Umbilical cord (tissue), 2 donors: Measurements from ENCODE around the gene PTH2. TPM values are rescaled to one million over a fixed set of nuclear protein-coding genes. Genes with fewer than 3 reads are reported as not detected.
"Not testable (repeated sequence)": the region's sequence is repeated elsewhere in the genome, so short reads cannot be mapped to it uniquely, and the experiment has no call there.

Source experiments
- DNase-seq: peaks from one replicate; pipeline ENCODE4 v3.0.0-alpha.2; 2015; ENCODE audit warnings: low spot score
- total RNA-seq: library from RNA; depleted of rRNA; stranded (reverse); fragments of >200 nt; gene quantifications from one replicate; pipeline ENCODE4 v1.2.3, GENCODE V29; 2014; ENCODE audit warnings: low replicate concordance; ENCODE audit not compliant: insufficient read depth

The PTH2 gene
- total RNA-seq, 1 donor from 2014 or later: not detected

DNA sequence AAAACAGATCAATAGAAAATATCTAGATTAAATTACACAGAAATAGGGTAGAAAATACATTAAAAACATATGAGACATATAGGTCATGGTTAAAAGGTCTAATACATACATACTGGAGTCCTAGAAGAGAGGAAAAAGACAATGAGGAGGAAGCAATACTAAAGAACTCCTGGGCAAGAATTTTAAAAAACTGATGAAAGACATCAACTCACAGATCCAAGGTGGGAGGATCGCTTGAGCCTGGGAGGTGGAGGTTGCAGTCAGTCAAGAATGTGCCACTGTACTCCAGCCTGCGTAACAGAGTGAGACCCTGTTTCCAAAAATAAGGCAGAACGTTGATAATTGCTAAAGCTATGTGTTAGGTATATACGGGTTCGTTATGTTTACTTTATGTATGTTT lies 40.6 kb downstream of the PTH2 start:
- DNase-seq: no peak

DNA sequence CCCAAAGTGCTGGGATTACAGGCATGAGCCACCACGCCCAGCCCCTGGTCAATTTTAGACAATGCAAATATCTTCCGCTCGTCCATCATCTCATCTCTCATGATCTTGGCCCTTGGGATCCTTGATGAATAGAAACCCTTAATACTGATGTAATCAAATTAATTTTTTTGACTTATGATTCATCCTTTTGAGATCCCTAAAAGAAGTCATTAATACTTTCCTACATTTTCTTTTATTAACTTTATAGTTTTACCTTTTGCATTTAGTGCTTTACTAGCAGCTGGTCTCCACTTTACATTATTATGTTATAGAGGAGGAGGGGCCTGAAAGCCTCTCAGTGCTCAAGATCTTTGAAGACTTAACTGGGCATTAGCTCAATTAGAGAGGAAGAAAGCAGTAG lies 42.9 kb downstream of the PTH2 start:
- no peak for DNase-seq

GRCh38 chr19:49378512-49378911 lies 44.7 kb downstream of the PTH2 start:
- no peak for DNase-seq

- DNase-seq: no peak
Observed at GRCh38 chr19:49374665-49375434, 48.4 kb downstream of the PTH2 start.

DNA sequence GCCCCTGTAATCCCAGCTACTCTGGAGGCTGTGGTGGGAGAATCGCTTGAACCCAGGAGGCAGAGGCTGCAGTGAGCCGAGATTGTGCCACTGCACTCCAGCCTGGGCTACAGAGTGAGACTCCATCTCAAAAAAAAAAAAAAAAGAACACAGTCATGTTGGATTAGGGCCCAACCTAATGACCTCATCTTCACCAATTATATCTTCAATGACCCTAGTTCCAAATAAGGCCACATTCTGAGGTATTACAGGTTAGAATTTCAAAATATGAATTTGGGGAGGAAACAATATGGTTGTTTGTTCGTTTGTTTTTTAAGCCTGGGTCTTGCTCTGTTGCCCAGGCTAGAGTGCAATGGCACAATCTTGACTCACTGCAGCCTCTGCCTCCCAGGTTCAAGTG lies 50.1 kb downstream of the PTH2 start:
- DNase-seq: not testable (repeated sequence)

Other genes starting within 250 kb of the PTH2 start
- 3.6 TPM for gene SLC6A16, start 98.2 kb downstream of the PTH2 start, total RNA-seq
- gene CD37, start 88.0 kb downstream of the PTH2 start, total RNA-seq: 0.96 TPM
- gene TEAD2, start 61.0 kb downstream of the PTH2 start, total RNA-seq: 25.5 TPM
- not detected for gene DKKL1, start 59.6 kb downstream of the PTH2 start, total RNA-seq
- 1.7 TPM for gene KASH5, start 35.2 kb downstream of the PTH2 start, total RNA-seq
- gene GFY, start 1.9 kb upstream of the PTH2 start, total RNA-seq: not detected
- 0.72 TPM for gene SLC17A7, start 18.1 kb upstream of the PTH2 start, total RNA-seq
- 61.9 TPM for gene PIH1D1, start 28.4 kb upstream of the PTH2 start, total RNA-seq
- gene ALDH16A1, start 29.8 kb upstream of the PTH2 start, total RNA-seq: 18.3 TPM
- 1.9 TPM for gene FLT3LG, start 50.8 kb upstream of the PTH2 start, total RNA-seq
- 1,894 TPM for gene RPL13A, start 64.2 kb upstream of the PTH2 start, total RNA-seq
- gene RPS11, start 73.0 kb upstream of the PTH2 start, total RNA-seq: 4,623 TPM
- gene FCGRT, start 89.2 kb upstream of the PTH2 start, total RNA-seq: 121 TPM
- gene RCN3, start 104.6 kb upstream of the PTH2 start, total RNA-seq: 136 TPM
- gene NOSIP, start 157.1 kb upstream of the PTH2 start, total RNA-seq: 52.0 TPM
- gene PRRG2, start 157.9 kb upstream of the PTH2 start, total RNA-seq: not detected
- gene PRR12, start 167.7 kb upstream of the PTH2 start, total RNA-seq: 1.9 TPM
- 43.6 TPM for gene RRAS, start 216.7 kb upstream of the PTH2 start, total RNA-seq
- gene SCAF1, start 218.8 kb upstream of the PTH2 start, total RNA-seq: 7.9 TPM
- gene IRF3, start 242.4 kb upstream of the PTH2 start, total RNA-seq: 102 TPM
- gene BCL2L12, start 242.5 kb upstream of the PTH2 start, total RNA-seq: 0.96 TPM